HepG2 (cell line): Measurements from ENCODE around the gene NLRC5. TPM values are rescaled to one million over a fixed set of nuclear protein-coding genes. Genes with fewer than 3 reads are reported as not detected.
A peak's percentile ranks its signal among the peaks of the same experiment; 100 is the strongest.

Source experiments
- ATAC-seq: fragments of 200-7000 bp; cut with Tn5 transposase; 3 replicates; pipeline ENCODE4 v1.9.1; 2020; ENCODE audit warnings: mild to moderate bottlenecking, moderate library complexity
- BruUV-seq: library from RNA; stranded (reverse); fragments of 400-500 nt; replicated peaks from 2 replicates; lab custom pipeline; 2021; lab: Mats Ljungman, UMichigan
- CTCF ChIA-PET: fragments of 300-600 bp; formaldehyde crosslinking; extraction: SDS; loops from one replicate; lab custom pipeline; 2021; ENCODE audit warnings: low total read pairs, inconsistent platforms, low intra/inter-chr PET ratio; lab: Yijun Ruan, JAX
- POLR2A ChIA-PET: fragments of 350-600 bp; sonication (Branson Sonifier 250); formaldehyde crosslinking; loops from one replicate; lab custom pipeline; 2020; ENCODE audit warnings: antibody characterized with exemption, inconsistent platforms; lab: Yijun Ruan, JAX
- DNase-seq: peaks from one replicate; pipeline ENCODE4 v3.0.0-alpha.2; 2015; ENCODE audit warnings: low spot score
- FAIRE-seq: peaks from 3 replicates; lab custom pipeline; 2011; peaks lifted over from hg19 to GRCh38; lab: Jason Lieb, UNC
- H2AFZ ChIP-seq: one replicate; pipeline ENCODE4 v1.6.1; 2011; ENCODE audit warnings: low read length, inconsistent platforms
- H3K27ac ChIP-seq: fragments of 300-600 bp; 3 replicates; pipeline ENCODE4 v1.8.0; 2011; ENCODE audit warnings: mixed run types, mild to moderate bottlenecking, mixed read lengths, low read length, inconsistent platforms; ENCODE audit not compliant: insufficient read depth; ENCODE audit errors: extremely low read length
- H3K27me3 ChIP-seq, 2 experiments: fragments of 200-600 bp in 1 of 2; 2 replicates in 1 of 2; 3 replicates in 1 of 2; pipeline versions ENCODE4 v1.6.0 to v1.8.0; 2011; ENCODE audit warnings: low read length in 2 of 2, mild to moderate bottlenecking in 2 of 2, moderate library complexity in 2 of 2, inconsistent platforms in 1 of 2; ENCODE audit not compliant: insufficient read depth in 2 of 2, control insufficient read depth in 1 of 2
- H3K36me3 ChIP-seq, 2 experiments: fragments of 200-600 bp in 1 of 2; replicated peaks in 1 of 2; 2 replicates in 1 of 2; 3 replicates in 1 of 2; pipeline versions ENCODE4 v1.5.1 to v1.8.0; 2011; ENCODE audit warnings: low read length in 2 of 2, inconsistent platforms in 1 of 2; ENCODE audit not compliant: insufficient read depth in 2 of 2, control insufficient read depth in 1 of 2
- H3K4me1 ChIP-seq: 2 replicates; pipeline ENCODE4 v1.5.1; 2012; ENCODE audit warnings: low read length, inconsistent platforms; ENCODE audit not compliant: insufficient read depth
- H3K4me2 ChIP-seq: 2 replicates; pipeline ENCODE4 v1.6.0; 2011; ENCODE audit warnings: low read depth, low read length, inconsistent platforms
- H3K4me3 ChIP-seq, 3 experiments: fragments of 200-600 bp in 1 of 3; sonication (generic), shearing (Covaris generic) in 1 of 3; replicated peaks in 1 of 3; 2 replicates each; pipeline ENCODE4 v1.5.1; 2011 to 2016; ENCODE audit warnings: low read length in 3 of 3, inconsistent platforms in 2 of 3, low read depth in 2 of 3, mild to moderate bottlenecking in 2 of 3, control low read depth in 1 of 3, mixed read lengths in 1 of 3; ENCODE audit not compliant: insufficient read depth in 1 of 3
- H3K79me2 ChIP-seq: one replicate; pipeline ENCODE4 v1.6.1; 2011; ENCODE audit warnings: low read length, inconsistent platforms; ENCODE audit not compliant: insufficient read depth
- H3K9ac ChIP-seq: 2 replicates; pipeline ENCODE4 v1.6.0; 2011; ENCODE audit warnings: mild to moderate bottlenecking, low read depth, low read length, inconsistent platforms; ENCODE audit not compliant: insufficient read depth
- H3K9me3 ChIP-seq: 2 replicates; pipeline ENCODE4 v1.5.1; 2012; ENCODE audit warnings: mild to moderate bottlenecking, low read length
- H4K20me1 ChIP-seq: 2 replicates; pipeline ENCODE4 v1.6.0; 2011; ENCODE audit warnings: inconsistent platforms, mild to moderate bottlenecking, low read length, moderate library complexity; ENCODE audit not compliant: insufficient read depth
- ARID5B ChIP-seq: IDR thresholded peaks from 2 replicates; pipeline ENCODE4 v1.4.0; 2020; ENCODE audit warnings: mild to moderate bottlenecking, missing genetic modification reagents
- ATF7 ChIP-seq, 2 experiments: fragments of 450-650 bp in 1 of 2; sonication (generic) in 1 of 2; formaldehyde crosslinking in 1 of 2; IDR thresholded peaks; 2 replicates each; pipeline versions ENCODE4 v1.4.0 to v1.6.1; 2016 to 2020; ENCODE audit warnings: antibody characterized with exemption in 1 of 2, mild to moderate bottlenecking in 1 of 2, missing genetic modification reagents in 1 of 2
- GZF1 ChIP-seq: sonication (generic); formaldehyde crosslinking; IDR thresholded peaks from 2 replicates; pipeline ENCODE4 v1.5.1; 2020; ENCODE audit warnings: mild to moderate bottlenecking, missing genetic modification reagents
- HINFP ChIP-seq: sonication (generic); formaldehyde crosslinking; IDR thresholded peaks from 2 replicates; pipeline ENCODE4 v1.4.0; 2020; ENCODE audit warnings: low read depth, mild to moderate bottlenecking, missing genetic modification reagents
- MXI1 ChIP-seq: IDR thresholded peaks from 3 replicates; pipeline ENCODE4 v1.6.1; 2012; ENCODE audit warnings: low read depth, low read length, inconsistent platforms, borderline replicate concordance
- SNRNP70 ChIP-seq: fragments of 200-400 bp; formaldehyde crosslinking; IDR thresholded peaks from 2 replicates; pipeline ENCODE4 v1.6.1; 2017; ENCODE audit warnings: mild to moderate bottlenecking, low read depth, low read length, moderate library complexity
- SP2 ChIP-seq: sonication (generic); formaldehyde crosslinking; IDR thresholded peaks from 2 replicates; pipeline ENCODE4 v1.5.1; 2020; ENCODE audit warnings: mild to moderate bottlenecking, missing genetic modification reagents
- TFDP2 ChIP-seq: sonication (generic); formaldehyde crosslinking; IDR thresholded peaks from 2 replicates; pipeline ENCODE4 v1.4.0; 2020; ENCODE audit warnings: missing genetic modification reagents
- ZNF431 ChIP-seq: sonication (generic); formaldehyde crosslinking; IDR thresholded peaks from 2 replicates; pipeline ENCODE4 v1.9.0; 2022; ENCODE audit warnings: missing genetic modification reagents, low read depth, mild to moderate bottlenecking, borderline replicate concordance
- ZNF501 ChIP-seq: sonication (generic); formaldehyde crosslinking; IDR thresholded peaks from 2 replicates; pipeline ENCODE4 v1.5.1; 2020; ENCODE audit warnings: mild to moderate bottlenecking, moderate library complexity, missing genetic modification reagents
- ZNF605 ChIP-seq: sonication (generic); formaldehyde crosslinking; IDR thresholded peaks from 2 replicates; pipeline ENCODE4 v1.8.0; 2022; ENCODE audit warnings: mild to moderate bottlenecking, missing genetic modification reagents
- ZSCAN29 ChIP-seq: sonication (generic); formaldehyde crosslinking; conservative IDR thresholded peaks from 2 replicates; pipeline ENCODE4 v1.4.0; 2020; ENCODE audit warnings: mild to moderate bottlenecking, missing genetic modification reagents
- WGBS: methylation state at CpG from one replicate; pipeline ENCODE4 v1.1.6; 2017; ENCODE audit warnings: low lambda C conversion rate; 5-methylcytosine and 5-hydroxymethylcytosine counted together
- in situ Hi-C: cut with HindIII; loops from 2 replicates; pipeline ENCODE4 v1.10.0; 2017; ENCODE audit warnings: low pct_unique_long_range_greater_than_20kb; ENCODE audit not compliant: extremely low pct_ligation_motif_present
- intact Hi-C: fragments of 100-400 bp; cut with micrococcal nuclease; formaldehyde crosslinking; loops from one replicate; pipeline ENCODE4 v1.10.0; 2022; ENCODE audit not compliant: unreplicated experiment
- polyA plus RNA-seq, 8 experiments: library from polyadenylated mRNA; depleted of rRNA in 3 of 8; stranded (reverse) in 7 of 8; unstranded in 1 of 8; fragments of >200 nt; fragmentation: Illumina TruSeq in 4 of 8; extraction: Trizol in 4 of 8; gene quantifications; 2 replicates each; pipeline versions ENCODE4 v1.2.1 to v1.2.3, GENCODE V29; 2011 to 2016; ENCODE audit warnings: low read depth in 4 of 8, missing spikeins in 1 of 8, mixed read lengths in 1 of 8; ENCODE audit not compliant: insufficient read depth in 1 of 8
- total RNA-seq, 5 experiments: library from RNA; depleted of rRNA; stranded (reverse); fragments of >200 nt; fragmentation: Illumina TruSeq; extraction: Trizol; gene quantifications; 2 replicates each; pipeline ENCODE4 v1.2.3, GENCODE V29; 2016; ENCODE audit warnings: low read depth in 1 of 5

NLRC5 gene
- total and polyA plus RNA-seq, 2 of the 13 experiments (the other 11 are each of a cell fraction or from before 2014, with no cell fraction given) = 6.3 to 12.7 TPM

GRCh38 chr16:56972403-56973293 is 16.7 kb upstream of the NLRC5 start:
- no peak for FAIRE-seq
- DNase-seq = no peak
- 38% methylated on average over 14 of the region's 18 CpGs for WGBS
- H3K27ac ChIP-seq = no peak overlapping the region
- H3K36me3 ChIP-seq = no peaks in the 10 kb centered on the region
- H2AFZ ChIP-seq = no peak overlapping the region
- no peaks in the 10 kb centered on the region for H3K79me2 ChIP-seq
- peak; percentile 22 for ATAC-seq
- H3K27me3 ChIP-seq = peaks cover 0 to 22% of the 10 kb centered on the region in 2 experiments; a peak in 2 of 5 replicates
- no peak overlapping the region for H3K9ac ChIP-seq
- POLR2A ChIA-PET = interaction anchor here (1.1 to 2.3 kb wide), 6 partner anchors 11 to 41 kb away, joined by 3 to 11 read pairs (median 6); partner anchors contain the start of genes HERPUD1 and NLRC5
- in situ Hi-C loops (no loop called here), intact Hi-C loops (no loop called here)
- peak overlapping the region in 1 of 3 experiments; percentile 15; a peak in 1 of 6 replicates for H3K4me3 ChIP-seq
- no peaks in the 10 kb centered on the region for H4K20me1 ChIP-seq
- H3K4me1 ChIP-seq = peaks cover 43% of the 10 kb centered on the region
- no peaks in the 10 kb centered on the region for H3K9me3 ChIP-seq
- no TSS peak for BruUV-seq
- H3K4me2 ChIP-seq = peak overlapping the region; percentile 26; the same call in 1 of the 2 replicates
- CTCF ChIA-PET = no interaction called here
- TF ChIP-seq ARID5B (CRISPR knock-in tag) = no peak
- peak; percentile 22; the same call in 1 of the 2 replicates for TF ChIP-seq SP2 (CRISPR knock-in tag)
- TF ChIP-seq GZF1 (CRISPR knock-in tag) = no peak
- TF ChIP-seq ATF7 (IDR thresholded peaks at IDR 0.05) = no peak; the same call in 1 of the 2 replicates
- TF ChIP-seq ATF7 (CRISPR knock-in tag; IDR thresholded peaks at IDR 0.05) = 0 out of 2 replicates have a peak, but pooled peaks have one; percentile 14
- no peak; the same call in 1 of the 2 replicates for TF ChIP-seq ZSCAN29 (CRISPR knock-in tag)
- TF ChIP-seq ZNF501 (CRISPR knock-in tag) = no peak
- peak; percentile 31; the same call in 1 of the 3 replicates for TF ChIP-seq MXI1
- TF ChIP-seq ZNF605 (CRISPR knock-in tag) = peak; percentile 32; the same call in 1 of the 2 replicates
- 0 out of 2 replicates have a peak, but pooled peaks have one; percentile 9 for TF ChIP-seq HINFP (CRISPR knock-in tag)
- no peak for TF ChIP-seq SNRNP70
- TF ChIP-seq ZNF431 = 0 out of 2 replicates have a peak, but pooled peaks have one; percentile 27
- peak; percentile 29; the same call in 1 of the 2 replicates for TF ChIP-seq TFDP2
